Fibroblast of skin of abdomen (primary cell): ENCODE results near the gene CALM3. TPM values are rescaled to one million over a fixed set of nuclear protein-coding genes. Genes with fewer than 3 reads are reported as not detected.
"Not testable (repeated sequence)": the region's sequence is repeated elsewhere in the genome, so short reads cannot be mapped to it uniquely, and the experiment has no call there.

ENCODE experiments used
- DNase-seq: peaks from one replicate; pipeline ENCODE4 v3.0.0-alpha.2; 2013
- polyA plus RNA-seq, 2 experiments: library from polyadenylated mRNA; unstranded; fragments of 120-200 nt; gene quantifications; one replicate each; pipeline ENCODE4 v1.2.1, GENCODE V29; 2013; ENCODE audit not compliant: insufficient read length in 2 of 2

The CALM3 gene
- 412 TPM for polyA plus RNA-seq (2013, experiment 1 of 2; ENCODE audit: insufficient read length)
- 430 TPM for polyA plus RNA-seq (2013, experiment 2 of 2; ENCODE audit: insufficient read length)

GRCh38 chr19:46601318-46602224 lies at the start of gene CALM3:
CALM3 (plus strand) TSS chr19:46601330; CDS start chr19:46601435, 105 bp downstream.
- no peak for DNase-seq

GRCh38 chr19:46552891-46553290 lies 48.2 kb upstream of the CALM3 start:
- no peak for DNase-seq

DNA sequence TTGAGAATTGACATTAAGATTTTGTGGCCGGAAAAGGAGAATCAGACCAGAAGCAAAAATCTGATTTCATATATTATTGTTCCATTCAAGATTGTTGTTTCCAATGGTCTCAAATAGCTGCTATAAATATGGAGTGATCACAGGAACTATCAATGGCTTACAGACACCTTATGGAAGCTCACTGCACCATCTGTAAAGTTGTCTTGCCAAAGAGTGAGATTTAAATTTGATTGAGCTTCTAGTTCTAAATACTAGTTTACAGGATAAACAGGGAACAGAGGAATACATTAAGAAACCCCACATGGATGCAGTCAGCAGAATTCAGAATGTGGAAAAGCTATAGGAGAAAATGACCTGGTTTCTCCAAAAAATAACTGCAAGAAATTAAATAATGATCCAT lies 47.0 kb upstream of the CALM3 start:
- no peak for DNase-seq

GRCh38 chr19:46555628-46556280 lies 45.4 kb upstream of the CALM3 start:
- DNase-seq: no peak

DNA sequence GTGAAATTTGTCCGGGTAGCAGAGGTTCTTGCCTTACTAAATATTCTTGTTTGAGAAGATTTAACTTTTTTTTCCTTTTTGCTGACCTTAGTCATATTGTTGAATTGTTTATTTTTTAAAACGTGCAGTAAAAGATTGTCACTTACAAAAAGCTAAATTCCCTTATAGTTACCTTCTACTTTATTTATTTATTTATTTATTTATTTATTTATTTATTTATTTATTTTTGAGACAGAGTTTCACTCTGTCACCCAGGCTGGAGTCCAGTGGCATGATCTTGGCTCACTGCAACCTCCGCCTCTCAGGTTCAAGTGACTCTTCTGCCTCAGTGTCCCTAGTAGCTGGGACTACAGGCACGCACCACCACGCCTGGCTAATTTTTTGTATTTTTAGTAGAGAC lies 44.7 kb upstream of the CALM3 start:
- DNase-seq: not testable (repeated sequence)

- no peak for DNase-seq
Observed at GRCh38 chr19:46559203-46559602, 41.9 kb upstream of the CALM3 start.

DNA sequence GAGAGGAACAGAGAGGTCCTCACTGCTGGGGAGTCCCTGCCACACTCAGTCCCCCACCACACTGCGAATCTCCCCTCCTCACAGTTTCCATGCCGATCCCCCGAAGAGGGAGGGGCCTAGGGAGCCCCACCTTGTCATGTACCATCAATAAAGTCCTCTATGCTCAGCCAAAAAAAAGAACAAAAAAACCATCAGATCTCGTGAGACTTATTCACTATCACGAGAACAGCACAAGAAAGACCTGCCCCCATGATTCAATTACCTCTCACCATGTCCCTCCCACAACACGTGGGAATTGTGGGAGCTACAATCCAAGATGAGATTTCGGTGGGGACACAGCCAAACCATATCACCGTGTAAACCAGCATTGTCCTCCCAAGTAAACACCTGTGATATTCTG lies 41.5 kb upstream of the CALM3 start:
- not testable (repeated sequence) for DNase-seq

GRCh38 chr19:46564701-46565100 lies 36.4 kb upstream of the CALM3 start:
- DNase-seq: no peak

- DNase-seq: no peak
Observed at GRCh38 chr19:46571495-46571894, 29.6 kb upstream of the CALM3 start.

GRCh38 chr19:46573679-46574498 lies 27.2 kb upstream of the CALM3 start:
- DNase-seq: no peak

DNA sequence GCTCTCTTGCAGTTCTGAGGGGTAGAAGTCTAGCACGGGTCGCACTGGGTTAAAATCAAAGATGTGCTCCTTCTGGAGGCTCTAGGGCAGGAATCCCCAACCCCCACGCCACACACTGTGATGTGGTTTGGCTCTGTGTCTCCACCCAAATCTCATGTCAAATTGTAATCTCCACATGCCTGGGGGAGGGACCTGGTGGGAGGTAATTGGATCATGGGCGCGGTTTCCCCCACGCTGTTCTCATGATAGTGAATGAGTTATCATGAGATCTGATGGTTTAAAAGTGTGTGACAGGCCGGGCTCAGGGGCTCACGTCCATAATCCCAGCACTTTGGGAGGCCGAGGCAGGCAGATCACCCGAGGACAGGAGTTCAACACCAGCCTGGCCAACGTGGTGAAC lies 26.6 kb upstream of the CALM3 start:
- peak; percentile 24 for DNase-seq

GRCh38 chr19:46578450-46578849 lies 22.7 kb upstream of the CALM3 start:
- DNase-seq: no peak

DNA sequence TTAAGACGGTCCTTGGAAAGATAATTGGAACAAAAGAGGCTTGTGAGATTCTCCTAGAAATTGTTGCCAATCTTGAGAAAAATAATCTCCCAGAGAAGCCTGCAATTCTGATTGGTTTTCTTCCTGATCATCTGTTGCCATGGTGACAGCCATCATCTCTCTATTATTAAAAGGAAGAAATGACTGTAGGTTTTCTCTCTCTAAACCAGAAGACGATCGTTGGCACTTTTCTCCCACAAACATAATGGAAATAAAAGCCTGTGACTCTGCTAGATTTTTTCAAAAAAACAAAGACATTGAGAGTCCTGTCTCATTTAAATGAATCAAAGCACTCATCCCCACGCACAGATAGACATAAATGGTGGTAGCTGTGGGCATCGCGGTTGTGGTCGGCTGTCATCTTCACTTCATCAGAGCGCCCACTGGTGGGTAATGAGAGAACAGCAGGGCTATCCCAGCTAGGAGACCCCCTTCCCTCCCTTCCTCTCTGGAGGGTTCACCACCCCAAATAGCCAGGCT lies 21.7 kb upstream of the CALM3 start:
- DNase-seq: no peak

DNA sequence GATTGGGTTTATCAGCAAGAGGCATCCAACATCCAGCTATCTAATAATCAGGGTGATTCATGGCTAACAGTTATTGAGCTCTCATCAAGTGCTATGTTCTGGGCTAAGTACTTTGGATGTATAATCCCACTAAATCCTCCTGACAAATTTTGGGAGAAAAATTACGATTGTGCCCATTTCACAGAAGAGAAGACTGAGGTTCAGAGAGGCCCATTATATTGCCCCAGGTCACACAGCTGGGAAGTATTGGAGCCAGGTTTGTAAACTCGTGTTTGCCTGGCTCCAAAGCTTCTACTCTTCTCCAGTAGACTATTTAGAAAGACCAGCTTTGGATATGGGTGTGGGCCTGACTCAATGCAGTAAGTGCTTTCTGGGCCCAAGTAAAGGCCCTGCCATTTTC lies 20.9 kb upstream of the CALM3 start:
- no peak for DNase-seq

DNA sequence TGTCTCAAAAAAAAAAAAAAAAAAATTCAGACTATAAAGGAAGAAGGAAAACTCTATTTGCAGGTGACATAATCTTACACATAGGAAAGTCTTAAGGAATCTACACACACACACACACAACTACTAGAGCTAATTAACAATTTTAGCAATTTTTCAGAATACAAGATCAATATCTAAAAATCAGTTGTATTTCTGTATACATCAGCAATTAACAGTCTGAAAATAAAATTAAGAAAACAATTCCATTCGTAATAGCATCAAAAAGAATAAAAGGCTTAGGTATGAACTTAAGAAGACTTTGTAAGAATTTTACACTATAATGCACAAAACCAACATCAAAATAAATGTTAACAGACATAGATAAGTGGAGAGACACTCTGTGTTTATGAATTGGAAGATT lies 15.6 kb upstream of the CALM3 start:
- no peak for DNase-seq

DNA sequence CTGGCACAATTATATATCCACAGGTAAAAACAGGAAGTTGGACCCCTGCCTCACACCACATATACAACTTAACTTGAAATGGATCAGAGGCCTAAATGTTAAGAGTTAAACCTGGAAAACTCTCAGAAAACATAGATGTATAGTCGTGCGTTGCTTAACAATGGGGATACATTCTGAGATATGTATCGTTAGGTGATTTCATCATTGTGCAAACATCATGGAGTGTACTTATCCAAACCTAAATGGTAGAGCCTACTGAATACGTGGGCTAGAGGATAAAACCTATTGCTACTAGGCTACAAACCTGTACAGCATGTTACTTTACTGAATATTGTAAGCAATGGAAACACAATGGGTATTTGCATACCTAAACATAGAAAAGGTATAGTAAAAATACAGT lies 14.8 kb upstream of the CALM3 start:
- no peak for DNase-seq

GRCh38 chr19:46587861-46588260 lies 13.3 kb upstream of the CALM3 start:
- DNase-seq: no peak

DNA sequence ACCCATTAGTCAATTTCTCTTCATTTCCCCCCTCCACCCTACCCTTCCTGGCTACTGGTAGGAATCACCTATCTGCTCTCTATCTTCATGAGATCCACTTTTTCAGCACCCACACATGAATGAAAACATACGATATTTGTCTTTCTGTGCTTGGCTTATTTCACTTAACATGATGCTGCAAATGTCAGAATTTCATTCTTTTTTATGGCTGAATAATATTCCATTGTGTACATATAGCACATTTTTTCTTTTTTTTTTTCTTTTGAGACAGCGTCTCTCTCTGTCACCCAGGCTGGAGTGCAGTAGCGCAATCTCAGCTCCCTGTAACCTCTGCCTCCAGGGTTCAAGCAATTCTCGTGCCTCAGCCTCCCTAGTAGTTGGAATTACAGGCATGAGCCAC lies 9.9 kb upstream of the CALM3 start:
- DNase-seq: no peak

GRCh38 chr19:46591870-46592269 lies 9.3 kb upstream of the CALM3 start:
- DNase-seq: no peak

DNA sequence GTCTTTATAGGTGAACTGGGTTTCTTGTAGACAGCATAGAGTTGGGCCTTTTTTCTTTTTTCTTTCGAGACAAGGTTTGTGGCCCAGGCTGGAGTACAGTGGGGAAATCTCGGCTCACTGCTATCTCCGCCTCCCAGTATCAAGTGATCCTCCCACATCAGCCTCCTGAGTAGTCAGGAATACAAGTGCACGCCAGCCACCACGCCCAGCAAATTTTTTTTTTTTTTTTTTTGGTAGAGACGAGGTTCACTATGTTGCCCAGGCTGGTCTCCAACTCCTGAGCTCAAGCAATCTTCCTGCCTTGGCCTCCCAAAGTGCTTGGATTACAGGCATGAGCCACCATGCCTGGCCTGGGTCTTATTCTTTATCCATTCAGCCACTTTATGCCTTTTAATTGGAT lies 5.1 kb upstream of the CALM3 start:
- no peak for DNase-seq

GRCh38 chr19:46598372-46598917 lies 2.7 kb upstream of the CALM3 start:
- no peak for DNase-seq

DNA sequence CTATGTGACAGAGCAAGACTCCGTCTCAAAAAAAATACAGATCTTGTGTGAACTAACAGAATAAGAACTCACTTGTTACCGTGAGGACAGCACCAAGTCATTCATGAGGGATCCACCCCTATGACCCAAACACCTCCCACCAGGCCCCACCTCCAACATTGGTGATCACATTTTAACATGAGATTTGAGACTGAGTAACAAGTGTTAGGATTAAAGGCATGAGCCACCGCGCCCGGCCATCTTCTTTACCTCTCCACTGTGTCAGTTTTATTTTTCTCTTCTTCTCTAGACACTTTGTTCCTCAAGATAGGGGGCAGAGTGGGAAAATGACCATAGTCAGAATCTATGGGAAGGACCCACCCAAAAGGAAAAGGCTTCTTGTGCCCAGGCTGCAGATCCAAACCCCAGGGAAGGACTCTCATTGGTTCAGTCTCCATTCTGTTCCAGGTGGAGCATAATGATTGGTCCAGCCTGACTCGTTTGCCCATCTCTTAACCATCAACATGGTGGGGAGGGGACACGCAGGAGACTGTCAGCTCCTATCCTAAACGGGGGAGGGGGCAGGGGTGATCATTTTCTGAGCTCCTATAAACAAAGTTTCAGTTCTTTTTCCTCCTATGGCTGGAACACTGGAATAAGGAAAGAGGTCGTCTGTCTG lies 1.3 kb upstream of the CALM3 start:
- no peak for DNase-seq
